Chondrocyte (in vitro differentiated cells): ENCODE results near the gene CDC42EP3. TPM values are rescaled to one million over a fixed set of nuclear protein-coding genes. Genes with fewer than 3 reads are reported as not detected.

Experiments used
- DNase-seq: peaks from one replicate; pipeline ENCODE4 v3.0.0; 2021; ENCODE audit warnings: mixed read lengths, low spot score
- H3K27ac Mint-ChIP-seq: one replicate; pipeline ENCODE4 v1.8.0; 2021; ENCODE audit warnings: mild to moderate bottlenecking, moderate library complexity, mixed read lengths; ENCODE audit not compliant: unreplicated experiment
- H3K27me3 Mint-ChIP-seq: 2 replicates; pipeline ENCODE4 v1.8.0; 2021; ENCODE audit warnings: low read depth, mixed read lengths
- H3K36me3 Mint-ChIP-seq: 2 replicates; pipeline ENCODE4 v1.8.0; 2021; ENCODE audit warnings: low read depth, mixed read lengths
- H3K4me1 Mint-ChIP-seq: 2 replicates; pipeline ENCODE4 v1.8.0; 2021; ENCODE audit warnings: low read depth, mild to moderate bottlenecking, mixed read lengths
- H3K4me3 Mint-ChIP-seq: one replicate; pipeline ENCODE4 v1.8.0; 2021; ENCODE audit warnings: mild to moderate bottlenecking, moderate library complexity, mixed read lengths; ENCODE audit not compliant: unreplicated experiment
- H3K9me3 Mint-ChIP-seq: 2 replicates; pipeline ENCODE4 v1.8.0; 2021; ENCODE audit warnings: low read depth, mixed read lengths
- total RNA-seq: library from RNA; stranded (reverse); gene quantifications from 3 replicates; pipeline ENCODE4 v1.2.1, GENCODE V29; 2021
- TF ChIP-seq, protein P1 (sequence below): fragments of 200-600 bp; sonication (generic); IDR thresholded peaks from 2 replicates; pipeline ENCODE4 v1.5.0; 2021; ENCODE audit warnings: antibody characterized with exemption, mild to moderate bottlenecking, moderate library complexity

The CDC42EP3 gene
- total RNA-seq, 1 donor from 2014 or later: 91.2 TPM

DNA sequence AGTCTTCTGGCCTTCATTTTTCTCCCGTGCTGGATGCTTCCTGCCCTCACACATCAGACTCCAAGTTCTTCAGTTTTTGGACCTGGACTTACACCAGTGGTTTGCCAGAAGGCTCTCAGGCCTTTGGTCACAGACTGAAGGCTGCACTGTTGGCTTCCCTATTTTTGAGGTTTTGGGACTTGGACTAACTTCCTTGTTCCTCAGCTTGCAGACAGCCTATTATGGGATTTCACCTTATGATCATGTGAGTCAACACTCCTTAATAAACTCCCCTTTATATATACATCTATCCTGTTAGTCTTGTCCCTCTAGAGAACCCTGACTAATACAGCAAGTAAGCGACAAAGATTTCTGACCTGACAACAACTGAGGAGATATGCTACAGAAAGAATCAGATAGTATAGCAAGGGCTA lies 7.2 kb downstream of the CDC42EP3 start:
- H3K9me3 Mint-ChIP-seq: no peaks in the 10 kb centered on the region
- no peaks in the 10 kb centered on the region for H3K27me3 Mint-ChIP-seq
- peaks cover 11% of the 10 kb centered on the region for H3K36me3 Mint-ChIP-seq
- no peak for DNase-seq
- peaks cover 80% of the 10 kb centered on the region for H3K4me1 Mint-ChIP-seq
- H3K4me3 Mint-ChIP-seq: no peak overlapping the region
- TF ChIP-seq, protein P1, sequence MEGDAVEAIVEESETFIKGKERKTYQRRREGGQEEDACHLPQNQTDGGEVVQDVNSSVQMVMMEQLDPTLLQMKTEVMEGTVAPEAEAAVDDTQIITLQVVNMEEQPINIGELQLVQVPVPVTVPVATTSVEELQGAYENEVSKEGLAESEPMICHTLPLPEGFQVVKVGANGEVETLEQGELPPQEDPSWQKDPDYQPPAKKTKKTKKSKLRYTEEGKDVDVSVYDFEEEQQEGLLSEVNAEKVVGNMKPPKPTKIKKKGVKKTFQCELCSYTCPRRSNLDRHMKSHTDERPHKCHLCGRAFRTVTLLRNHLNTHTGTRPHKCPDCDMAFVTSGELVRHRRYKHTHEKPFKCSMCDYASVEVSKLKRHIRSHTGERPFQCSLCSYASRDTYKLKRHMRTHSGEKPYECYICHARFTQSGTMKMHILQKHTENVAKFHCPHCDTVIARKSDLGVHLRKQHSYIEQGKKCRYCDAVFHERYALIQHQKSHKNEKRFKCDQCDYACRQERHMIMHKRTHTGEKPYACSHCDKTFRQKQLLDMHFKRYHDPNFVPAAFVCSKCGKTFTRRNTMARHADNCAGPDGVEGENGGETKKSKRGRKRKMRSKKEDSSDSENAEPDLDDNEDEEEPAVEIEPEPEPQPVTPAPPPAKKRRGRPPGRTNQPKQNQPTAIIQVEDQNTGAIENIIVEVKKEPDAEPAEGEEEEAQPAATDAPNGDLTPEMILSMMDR: no peak
- H3K27ac Mint-ChIP-seq: peak overlapping the region; percentile 50

DNA sequence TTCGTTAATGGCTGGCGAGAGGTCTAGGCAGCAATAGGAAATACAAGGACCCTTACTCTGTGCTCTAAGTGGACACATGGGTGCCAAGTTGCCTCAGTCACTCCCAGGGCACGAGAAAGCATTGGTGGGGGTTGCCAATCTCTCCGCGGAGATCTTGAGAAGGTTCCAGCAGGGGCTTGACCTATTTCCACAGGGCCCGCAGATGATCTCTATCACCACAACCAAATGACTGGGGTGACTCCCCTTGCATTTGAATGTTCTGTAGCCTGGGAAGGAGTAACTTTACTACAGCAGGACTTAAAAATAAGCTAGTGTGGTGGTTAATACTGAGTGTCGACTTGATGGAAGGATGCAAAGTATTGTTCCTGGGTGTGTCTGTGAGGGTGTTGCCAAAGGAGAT lies 8.1 kb downstream of the CDC42EP3 start:
- Mint-ChIP-seq H3K36me3 (peaks cover 11% of the 10 kb centered on the region), H3K9me3 (no peaks in the 10 kb centered on the region), H3K4me3 (no peak overlapping the region), H3K27ac (no peak overlapping the region), H3K27me3 (no peaks in the 10 kb centered on the region), H3K4me1 (peaks cover 80% of the 10 kb centered on the region)
- TF ChIP-seq, protein P1: no peak
- no peak for DNase-seq

DNA sequence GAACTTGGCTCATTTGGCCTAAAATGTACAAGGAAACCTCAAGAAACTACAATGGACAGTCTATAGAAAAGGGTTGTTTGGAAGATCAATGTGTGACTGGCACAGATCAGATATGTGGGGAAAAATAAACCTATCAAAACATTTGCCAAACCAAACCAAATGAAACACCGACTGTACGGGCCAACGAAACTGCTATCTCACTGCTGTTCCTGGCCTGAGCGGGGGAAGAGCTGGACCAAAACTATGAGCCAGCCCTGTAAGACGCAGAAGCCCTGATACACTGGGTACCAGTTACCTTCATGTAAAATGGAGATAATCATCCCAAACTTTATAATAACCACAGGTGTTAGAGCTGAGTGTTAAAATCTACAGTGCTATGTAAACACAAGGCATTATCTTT lies 11.7 kb downstream of the CDC42EP3 start:
- TF ChIP-seq, protein P1: no peak
- H3K36me3 Mint-ChIP-seq: peaks cover 10% of the 10 kb centered on the region
- no peak for DNase-seq
- peaks cover 87% of the 10 kb centered on the region for H3K4me1 Mint-ChIP-seq
- peak overlapping the region; percentile 37 for H3K27ac Mint-ChIP-seq
- H3K9me3 Mint-ChIP-seq: no peaks in the 10 kb centered on the region
- no peaks in the 10 kb centered on the region for H3K27me3 Mint-ChIP-seq
- H3K4me3 Mint-ChIP-seq: no peak overlapping the region

- TF ChIP-seq, protein P1: no peak
- no peak for DNase-seq
- Mint-ChIP-seq H3K36me3 (peaks cover 10% of the 10 kb centered on the region), H3K27me3 (no peaks in the 10 kb centered on the region), H3K27ac (peak overlapping the region; percentile 17), H3K4me3 (no peak overlapping the region), H3K4me1 (peaks cover 87% of the 10 kb centered on the region), H3K9me3 (no peaks in the 10 kb centered on the region)
These were observed 12.8 kb downstream of the CDC42EP3 start for GRCh38 chr2:37658682-37659081.

- peaks cover 4% of the 10 kb centered on the region for H3K36me3 Mint-ChIP-seq
- no peak for DNase-seq
- no peak overlapping the region for H3K4me3 Mint-ChIP-seq
- no peaks in the 10 kb centered on the region for H3K9me3 Mint-ChIP-seq
- no peaks in the 10 kb centered on the region for H3K27me3 Mint-ChIP-seq
- H3K27ac Mint-ChIP-seq: peak overlapping the region; percentile 88
- H3K4me1 Mint-ChIP-seq: peaks cover 92% of the 10 kb centered on the region
- TF ChIP-seq, protein P1: no peak
These were observed 14.0 kb downstream of the CDC42EP3 start for GRCh38 chr2:37657471-37657870.
